GM06990 (cell line): ENCODE measurements around the gene CXCL6.

ENCODE experiments used
- DNase-seq: peaks from one replicate; pipeline ENCODE4 v3.0.0-alpha.2; 2011; ENCODE audit not compliant: insufficient read length; ENCODE audit errors: extremely low read depth
- H3K27me3 ChIP-seq: replicated peaks from 2 replicates; pipeline ENCODE4 v1.6.0; 2011; ENCODE audit warnings: low read length; ENCODE audit not compliant: control insufficient read depth, insufficient read depth
- H3K36me3 ChIP-seq: 2 replicates; pipeline ENCODE4 v1.5.1; 2011; ENCODE audit warnings: low read length; ENCODE audit not compliant: control insufficient read depth, insufficient read depth
- H3K4me3 ChIP-seq: replicated peaks from 2 replicates; pipeline ENCODE4 v1.5.1; 2011; ENCODE audit warnings: low read depth, mild to moderate bottlenecking, control low read depth, low read length
- TF ChIP-seq, protein P1 (sequence below): IDR thresholded peaks from 2 replicates; pipeline ENCODE4 v1.5.1; 2011; ENCODE audit warnings: low read length, control low read depth, mild to moderate bottlenecking, inconsistent platforms; ENCODE audit not compliant: insufficient read depth, poor library complexity, severe bottlenecking

The CXCL6 gene

DNA sequence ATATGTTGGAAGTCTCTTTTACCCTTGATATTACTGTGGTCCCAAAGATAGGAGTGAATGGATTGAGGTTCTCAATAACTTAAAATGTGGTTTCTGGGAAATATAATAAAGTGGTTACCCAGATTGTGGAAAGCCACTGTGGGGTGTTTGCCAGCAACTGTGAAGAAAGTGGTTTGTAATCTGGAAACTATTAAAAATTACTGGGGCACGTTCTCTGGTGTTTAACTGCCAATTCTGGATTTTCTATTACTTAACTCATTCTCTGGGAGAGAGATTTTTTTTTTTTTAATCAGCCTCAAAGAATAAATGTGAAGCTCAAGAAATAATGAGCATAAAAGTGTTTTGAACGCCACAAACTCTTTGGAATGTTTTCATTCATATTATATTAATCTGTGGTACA is 4.9 kb upstream of the CXCL6 start:
- no peaks in the 10 kb centered on the region for H3K36me3 ChIP-seq
- H3K27me3 ChIP-seq: no peaks in the 10 kb centered on the region
- no peak for DNase-seq
- TF ChIP-seq, protein P1, sequence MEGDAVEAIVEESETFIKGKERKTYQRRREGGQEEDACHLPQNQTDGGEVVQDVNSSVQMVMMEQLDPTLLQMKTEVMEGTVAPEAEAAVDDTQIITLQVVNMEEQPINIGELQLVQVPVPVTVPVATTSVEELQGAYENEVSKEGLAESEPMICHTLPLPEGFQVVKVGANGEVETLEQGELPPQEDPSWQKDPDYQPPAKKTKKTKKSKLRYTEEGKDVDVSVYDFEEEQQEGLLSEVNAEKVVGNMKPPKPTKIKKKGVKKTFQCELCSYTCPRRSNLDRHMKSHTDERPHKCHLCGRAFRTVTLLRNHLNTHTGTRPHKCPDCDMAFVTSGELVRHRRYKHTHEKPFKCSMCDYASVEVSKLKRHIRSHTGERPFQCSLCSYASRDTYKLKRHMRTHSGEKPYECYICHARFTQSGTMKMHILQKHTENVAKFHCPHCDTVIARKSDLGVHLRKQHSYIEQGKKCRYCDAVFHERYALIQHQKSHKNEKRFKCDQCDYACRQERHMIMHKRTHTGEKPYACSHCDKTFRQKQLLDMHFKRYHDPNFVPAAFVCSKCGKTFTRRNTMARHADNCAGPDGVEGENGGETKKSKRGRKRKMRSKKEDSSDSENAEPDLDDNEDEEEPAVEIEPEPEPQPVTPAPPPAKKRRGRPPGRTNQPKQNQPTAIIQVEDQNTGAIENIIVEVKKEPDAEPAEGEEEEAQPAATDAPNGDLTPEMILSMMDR: no peak
- no peak overlapping the region for H3K4me3 ChIP-seq

- Histone ChIP-seq H3K4me3 (no peak overlapping the region), H3K36me3 (no peaks in the 10 kb centered on the region), H3K27me3 (no peaks in the 10 kb centered on the region)
- no peak for DNase-seq
- TF ChIP-seq, protein P1: no peak
Measured at GRCh38 chr4:73832651-73833237, 3.7 kb upstream of the CXCL6 start.

DNA sequence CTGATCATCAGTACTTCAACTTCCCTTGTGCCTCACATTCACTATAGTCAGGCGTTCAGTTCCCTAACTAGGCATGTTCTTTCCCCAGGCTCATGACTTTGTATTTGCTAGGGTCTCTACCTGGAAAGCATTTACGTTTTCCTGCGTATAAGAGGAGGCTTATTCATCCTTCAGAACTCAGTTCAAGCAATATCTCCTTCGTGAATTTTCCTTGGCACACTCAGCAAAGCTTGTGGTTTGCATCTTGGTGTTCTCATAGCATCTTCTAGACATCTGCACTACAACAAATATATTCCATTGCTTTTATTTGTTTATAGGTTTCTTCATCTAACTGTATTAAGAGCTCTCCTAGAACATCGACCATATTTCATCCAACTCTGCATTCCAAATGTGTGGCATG is 2.6 kb downstream of the CXCL6 start:
- no peak overlapping the region for H3K4me3 ChIP-seq
- H3K36me3 ChIP-seq: no peaks in the 10 kb centered on the region
- H3K27me3 ChIP-seq: no peaks in the 10 kb centered on the region
- no peak for DNase-seq
- TF ChIP-seq, protein P1: no peak

- DNase-seq: no peak
- Histone ChIP-seq H3K27me3 (no peaks in the 10 kb centered on the region), H3K36me3 (no peaks in the 10 kb centered on the region), H3K4me3 (no peak overlapping the region)
- TF ChIP-seq, protein P1: no peak
Measured at GRCh38 chr4:73839715-73840114, 3.2 kb downstream of the CXCL6 start.

GRCh38 chr4:73841243-73841925 is 4.9 kb downstream of the CXCL6 start:
- no peak for DNase-seq
- H3K36me3 ChIP-seq: no peaks in the 10 kb centered on the region
- TF ChIP-seq, protein P1: no peak

DNA sequence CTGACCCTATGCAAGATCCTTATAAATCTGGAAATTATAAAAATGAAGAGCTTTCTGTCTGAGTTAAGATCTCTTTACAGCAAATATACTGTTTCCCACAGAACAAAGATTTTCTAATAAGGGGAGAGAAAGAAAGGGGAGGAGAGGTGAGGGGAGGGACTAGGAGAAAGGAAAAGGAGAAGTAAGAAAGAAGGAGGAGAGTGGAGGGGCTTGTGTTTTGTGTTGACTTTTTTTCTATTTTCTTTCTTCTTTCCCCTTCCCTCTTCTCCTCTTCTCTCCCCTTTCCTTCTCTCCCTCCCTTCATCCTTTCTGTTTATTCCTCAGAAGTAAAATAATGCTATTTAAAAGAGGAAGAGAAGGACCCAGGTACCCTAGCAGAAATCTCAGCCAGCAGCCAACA is 6.2 kb downstream of the CXCL6 start:
- no peak overlapping the region for H3K4me3 ChIP-seq
- TF ChIP-seq, protein P1: no peak
- H3K27me3 ChIP-seq: no peaks in the 10 kb centered on the region
- DNase-seq: no peak
- no peaks in the 10 kb centered on the region for H3K36me3 ChIP-seq

More at GRCh38 chr4:73841243-73841925, 4.9 kb downstream of the CXCL6 start:
- no peak overlapping the region for H3K4me3 ChIP-seq
- H3K27me3 ChIP-seq: no peaks in the 10 kb centered on the region
